Ascending aorta (tissue), 2 donors: ENCODE results near the gene ABCA13. TPM values are rescaled to one million over a fixed set of nuclear protein-coding genes. Genes with fewer than 3 reads are reported as not detected.

Experiments
- DNase-seq, 2 donors: peaks; one replicate each; pipeline ENCODE4 v3.0.0-alpha.2; 2019; ENCODE audit warnings: low spot score in 2 of 2
- H3K27ac ChIP-seq, 2 donors: fragments of 200-600 bp; sonication (generic); one replicate each; pipeline ENCODE4 v1.5.1; 2016 to 2017; ENCODE audit warnings: mild to moderate bottlenecking in 1 of 2
- H3K27me3 ChIP-seq: fragments of 200-600 bp; sonication (generic); one replicate; pipeline ENCODE4 v1.5.1; 2017
- H3K36me3 ChIP-seq, 2 donors: fragments of 200-600 bp; sonication (generic); one replicate each; pipeline ENCODE4 v1.5.1; 2016
- H3K4me1 ChIP-seq, 2 donors: fragments of 200-600 bp; sonication (generic); one replicate each; pipeline ENCODE4 v1.5.1; 2016 to 2017; ENCODE audit warnings: mild to moderate bottlenecking in 1 of 2
- H3K4me3 ChIP-seq, 2 donors: fragments of 200-600 bp; sonication (generic); one replicate each; pipeline ENCODE4 v1.5.1; 2016 to 2017; ENCODE audit warnings: mild to moderate bottlenecking in 1 of 2
- H3K9me3 ChIP-seq, 2 donors: fragments of 200-600 bp; sonication (generic); one replicate each; pipeline ENCODE4 v1.5.1; 2016
- intact Hi-C: fragments of 100-400 bp; cut with DNase I; formaldehyde crosslinking; loops from one replicate; pipeline ENCODE4 v1.15.1; 2023
- total RNA-seq: library from RNA; depleted of rRNA; stranded (reverse); fragments of >200 nt; gene quantifications from one replicate; pipeline ENCODE4 v1.1.0, GENCODE V29; 2016
- TF ChIP-seq, protein P1 (sequence below), 3 experiments: fragments of 200-600 bp in 2 of 3; fragments of 450-650 bp in 1 of 3; sonication (generic) in 2 of 3; IDR thresholded peaks; one replicate each; pipeline ENCODE4 v1.5.1; 2016 to 2019; ENCODE audit warnings: antibody characterized with exemption in 3 of 3, mild to moderate bottlenecking in 1 of 3, moderate library complexity in 1 of 3

ABCA13 gene
- total RNA-seq, 1 donor from 2014 or later = not detected

DNA sequence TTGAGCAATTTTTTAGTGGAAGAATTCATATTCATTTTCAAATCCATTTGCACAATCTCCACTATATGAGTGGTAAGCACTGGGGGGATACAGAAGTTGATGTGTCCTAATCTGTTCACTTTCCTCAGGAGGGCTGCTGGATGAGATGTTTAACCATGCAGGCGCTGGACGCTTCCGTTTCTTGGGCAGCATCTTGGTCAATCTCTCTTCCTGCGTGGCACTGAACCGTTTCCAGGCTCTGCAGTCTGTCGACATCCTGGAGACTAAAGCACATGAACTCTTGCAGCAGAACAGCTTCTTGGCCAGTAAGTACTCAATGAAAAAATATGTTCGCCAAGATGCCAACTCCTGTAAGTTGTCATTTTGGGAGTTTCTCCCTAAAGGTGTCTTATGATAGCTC lies 179.3 kb downstream of the ABCA13 start:
- no peak overlapping the region for H3K27ac ChIP-seq

DNA sequence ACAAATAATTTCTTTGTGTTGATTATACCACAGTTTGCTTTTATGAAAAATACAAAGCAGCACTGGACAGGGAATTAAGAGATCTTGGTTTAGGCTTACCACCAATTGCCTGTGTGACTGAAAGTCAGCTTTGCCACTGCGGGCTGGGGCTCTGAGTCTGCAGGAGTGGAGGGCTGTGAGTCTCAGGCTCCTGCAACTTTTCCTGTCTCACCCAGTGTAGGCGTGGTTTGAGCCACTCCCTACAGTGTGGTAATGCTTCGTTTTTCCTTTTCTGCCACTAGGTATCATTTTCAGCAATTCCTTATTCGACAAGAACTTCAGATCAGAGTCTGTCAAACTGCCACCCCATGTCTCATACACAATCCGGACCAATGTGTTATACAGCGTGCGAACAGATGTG lies 180.6 kb downstream of the ABCA13 start:
- TF ChIP-seq, protein P1, sequence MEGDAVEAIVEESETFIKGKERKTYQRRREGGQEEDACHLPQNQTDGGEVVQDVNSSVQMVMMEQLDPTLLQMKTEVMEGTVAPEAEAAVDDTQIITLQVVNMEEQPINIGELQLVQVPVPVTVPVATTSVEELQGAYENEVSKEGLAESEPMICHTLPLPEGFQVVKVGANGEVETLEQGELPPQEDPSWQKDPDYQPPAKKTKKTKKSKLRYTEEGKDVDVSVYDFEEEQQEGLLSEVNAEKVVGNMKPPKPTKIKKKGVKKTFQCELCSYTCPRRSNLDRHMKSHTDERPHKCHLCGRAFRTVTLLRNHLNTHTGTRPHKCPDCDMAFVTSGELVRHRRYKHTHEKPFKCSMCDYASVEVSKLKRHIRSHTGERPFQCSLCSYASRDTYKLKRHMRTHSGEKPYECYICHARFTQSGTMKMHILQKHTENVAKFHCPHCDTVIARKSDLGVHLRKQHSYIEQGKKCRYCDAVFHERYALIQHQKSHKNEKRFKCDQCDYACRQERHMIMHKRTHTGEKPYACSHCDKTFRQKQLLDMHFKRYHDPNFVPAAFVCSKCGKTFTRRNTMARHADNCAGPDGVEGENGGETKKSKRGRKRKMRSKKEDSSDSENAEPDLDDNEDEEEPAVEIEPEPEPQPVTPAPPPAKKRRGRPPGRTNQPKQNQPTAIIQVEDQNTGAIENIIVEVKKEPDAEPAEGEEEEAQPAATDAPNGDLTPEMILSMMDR (IDR thresholded peaks at IDR 0.05) = no peak
- H3K27me3 ChIP-seq = no peaks in the 10 kb centered on the region
- no peak for DNase-seq
- H3K36me3 ChIP-seq = no peaks in the 10 kb centered on the region
- H3K4me3 ChIP-seq = no peak overlapping the region
- intact Hi-C loops = no loop called here
- H3K9me3 ChIP-seq = no peaks in the 10 kb centered on the region
- no peaks in the 10 kb centered on the region for H3K4me1 ChIP-seq
- no peak overlapping the region for H3K27ac ChIP-seq

More for the DNA sequence above, 179.3 kb downstream of the ABCA13 start:
- TF ChIP-seq, protein P1 (IDR thresholded peaks at IDR 0.05) = no peak
- intact Hi-C loops = no loop called here
- Histone ChIP-seq H3K4me1 (no peaks in the 10 kb centered on the region), H3K36me3 (no peaks in the 10 kb centered on the region), H3K4me3 (no peak overlapping the region), H3K9me3 (no peaks in the 10 kb centered on the region), H3K27me3 (no peaks in the 10 kb centered on the region)
- no peak for DNase-seq

DNA sequence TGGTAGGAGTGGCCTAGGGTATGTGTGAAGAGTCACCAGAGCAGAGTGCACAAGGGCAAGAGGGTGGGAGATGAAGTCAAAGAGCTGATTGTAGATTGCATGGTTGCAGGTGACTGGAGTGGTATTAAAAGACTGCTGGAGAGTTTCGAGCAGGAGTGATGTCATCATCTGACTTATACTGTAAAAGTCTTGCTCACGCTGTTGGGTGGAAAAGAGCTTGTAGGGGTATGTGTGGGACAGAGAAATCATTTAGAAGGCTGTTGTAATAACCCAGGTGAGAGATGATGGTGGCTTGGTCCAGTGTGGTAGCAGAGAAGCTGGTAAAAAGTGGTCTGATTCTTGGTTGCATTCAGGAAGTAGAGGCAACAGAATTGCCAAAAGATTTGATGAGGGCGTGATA lies 184.1 kb downstream of the ABCA13 start:
- TF ChIP-seq, protein P1 (IDR thresholded peaks at IDR 0.05) = no peak
- no peaks in the 10 kb centered on the region for H3K27me3 ChIP-seq
- no peak for DNase-seq
- H3K4me3 ChIP-seq = no peak overlapping the region
- intact Hi-C loops = no loop called here
- no peaks in the 10 kb centered on the region for H3K4me1 ChIP-seq
- H3K27ac ChIP-seq = no peak overlapping the region
- H3K9me3 ChIP-seq = no peaks in the 10 kb centered on the region
- no peaks in the 10 kb centered on the region for H3K36me3 ChIP-seq

DNA sequence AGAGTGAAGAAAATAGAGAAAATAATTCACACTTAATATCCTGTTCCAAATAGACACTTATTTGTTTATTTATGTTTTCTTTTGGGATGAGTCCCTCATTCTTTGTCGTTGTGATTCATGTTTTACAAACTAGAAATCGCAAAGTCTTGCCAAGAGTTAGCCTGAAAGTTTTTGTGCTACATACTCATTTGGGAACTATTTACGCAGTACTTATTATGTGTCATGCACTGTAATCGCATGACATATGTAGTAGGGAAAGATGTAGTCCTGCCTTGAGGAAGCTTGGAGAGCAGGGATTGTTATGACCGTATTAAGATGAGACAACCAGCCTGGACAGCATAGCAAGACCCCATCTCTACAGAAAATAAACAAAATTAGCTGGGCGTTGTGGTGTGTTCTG lies 189.3 kb downstream of the ABCA13 start:
- TF ChIP-seq, protein P1 (IDR thresholded peaks at IDR 0.05) = no peak
- Histone ChIP-seq H3K27ac (no peak overlapping the region), H3K4me1 (no peaks in the 10 kb centered on the region), H3K4me3 (no peak overlapping the region), H3K9me3 (no peaks in the 10 kb centered on the region), H3K27me3 (no peaks in the 10 kb centered on the region), H3K36me3 (no peaks in the 10 kb centered on the region)
- no peak for DNase-seq
- intact Hi-C loops = no loop called here

DNA sequence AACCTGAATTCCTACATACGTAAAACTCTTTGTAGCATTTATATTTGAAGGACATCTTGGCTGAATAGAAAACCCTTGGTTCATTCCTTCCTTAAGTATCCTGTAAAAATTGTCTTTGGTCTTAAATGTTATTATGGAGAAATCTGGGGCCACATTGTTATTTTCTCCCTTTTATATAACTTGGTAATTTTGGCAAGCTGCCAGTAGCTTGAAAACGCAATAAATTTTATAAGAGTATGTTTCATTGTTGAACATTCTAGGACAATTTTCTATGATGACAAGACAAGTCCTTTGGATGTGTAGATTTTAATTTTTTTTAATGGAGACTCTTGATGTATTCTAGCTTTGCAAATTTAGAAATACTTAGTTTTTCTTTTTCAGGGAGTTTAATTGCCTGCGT lies 191.9 kb downstream of the ABCA13 start:
- no peaks in the 10 kb centered on the region for H3K4me1 ChIP-seq
- no peak for DNase-seq
- H3K9me3 ChIP-seq = no peaks in the 10 kb centered on the region
- TF ChIP-seq, protein P1 (IDR thresholded peaks at IDR 0.05) = no peak
- no peaks in the 10 kb centered on the region for H3K27me3 ChIP-seq
- H3K36me3 ChIP-seq = no peaks in the 10 kb centered on the region
- intact Hi-C loops = no loop called here
- H3K4me3 ChIP-seq = no peak overlapping the region
- H3K27ac ChIP-seq = no peak overlapping the region

DNA sequence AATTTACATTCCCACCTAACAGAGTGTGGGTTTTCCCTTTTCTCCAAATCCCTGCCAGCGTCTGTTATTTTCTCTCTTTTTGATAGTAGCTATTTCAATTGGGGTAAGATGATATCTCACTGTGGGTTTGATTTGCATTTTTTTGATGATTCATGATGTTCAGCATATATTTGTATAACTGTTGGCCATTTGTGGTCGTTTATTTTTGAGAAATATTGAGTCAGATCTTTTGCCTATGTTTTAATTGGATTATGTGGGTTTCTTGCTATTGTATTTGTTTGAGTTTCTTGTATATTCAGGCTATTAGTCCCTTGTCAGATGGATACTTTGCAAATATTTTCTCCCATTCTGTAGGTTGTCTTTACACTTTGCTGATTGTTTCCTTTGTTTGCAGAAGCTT lies 193.8 kb downstream of the ABCA13 start:
- no peak overlapping the region for H3K27ac ChIP-seq
- H3K27me3 ChIP-seq = no peaks in the 10 kb centered on the region
- no peak overlapping the region for H3K4me3 ChIP-seq
- no peaks in the 10 kb centered on the region for H3K9me3 ChIP-seq
- DNase-seq = no peak
- no peaks in the 10 kb centered on the region for H3K36me3 ChIP-seq
- intact Hi-C loops = no loop called here
- no peaks in the 10 kb centered on the region for H3K4me1 ChIP-seq
- TF ChIP-seq, protein P1 (IDR thresholded peaks at IDR 0.05) = no peak
